Measurements from ENCODE around the gene C1QTNF12.

Gene C1QTNF12

DNA sequence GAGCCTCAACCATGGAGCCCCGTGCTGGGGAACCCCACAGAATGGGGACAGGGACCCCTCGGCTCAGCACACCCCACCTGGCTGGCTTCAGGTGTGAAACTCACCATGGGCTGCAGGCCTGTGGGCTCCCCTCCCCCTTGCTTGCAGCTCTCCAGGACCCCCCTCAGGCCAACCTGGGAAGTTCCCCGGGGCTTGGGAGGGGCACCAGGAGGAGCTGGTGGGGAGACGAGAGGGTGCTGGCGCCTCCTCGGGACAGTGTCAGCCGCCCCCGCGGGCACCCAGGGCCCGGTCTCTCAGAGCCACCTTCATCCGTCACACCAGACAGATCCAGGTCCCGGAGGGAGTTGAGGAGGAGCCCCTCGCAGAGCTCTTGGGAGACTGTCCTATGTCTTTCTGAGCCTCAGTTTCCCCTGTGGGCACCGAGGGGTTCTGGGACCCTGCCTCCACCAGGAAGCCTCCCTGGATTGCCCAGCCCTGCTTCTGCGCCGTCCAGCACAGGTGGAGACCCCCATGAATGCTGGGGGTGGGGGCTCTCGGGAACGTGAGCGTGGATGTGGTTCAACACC is 39.5 kb downstream of the C1QTNF12 start:
- no peak for FAIRE-seq
- DNase-seq (ENCODE audit: insufficient read length, low spot score): no peak
- TF ChIP-seq, protein P1, sequence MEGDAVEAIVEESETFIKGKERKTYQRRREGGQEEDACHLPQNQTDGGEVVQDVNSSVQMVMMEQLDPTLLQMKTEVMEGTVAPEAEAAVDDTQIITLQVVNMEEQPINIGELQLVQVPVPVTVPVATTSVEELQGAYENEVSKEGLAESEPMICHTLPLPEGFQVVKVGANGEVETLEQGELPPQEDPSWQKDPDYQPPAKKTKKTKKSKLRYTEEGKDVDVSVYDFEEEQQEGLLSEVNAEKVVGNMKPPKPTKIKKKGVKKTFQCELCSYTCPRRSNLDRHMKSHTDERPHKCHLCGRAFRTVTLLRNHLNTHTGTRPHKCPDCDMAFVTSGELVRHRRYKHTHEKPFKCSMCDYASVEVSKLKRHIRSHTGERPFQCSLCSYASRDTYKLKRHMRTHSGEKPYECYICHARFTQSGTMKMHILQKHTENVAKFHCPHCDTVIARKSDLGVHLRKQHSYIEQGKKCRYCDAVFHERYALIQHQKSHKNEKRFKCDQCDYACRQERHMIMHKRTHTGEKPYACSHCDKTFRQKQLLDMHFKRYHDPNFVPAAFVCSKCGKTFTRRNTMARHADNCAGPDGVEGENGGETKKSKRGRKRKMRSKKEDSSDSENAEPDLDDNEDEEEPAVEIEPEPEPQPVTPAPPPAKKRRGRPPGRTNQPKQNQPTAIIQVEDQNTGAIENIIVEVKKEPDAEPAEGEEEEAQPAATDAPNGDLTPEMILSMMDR (IDR thresholded peaks at IDR 0.05; ENCODE audit: insufficient read depth, missing control alignments): no peak

- TF ChIP-seq, protein P1 (IDR thresholded peaks at IDR 0.05; ENCODE audit: insufficient read depth, missing control alignments): no peak
- no peak for FAIRE-seq
- no peak for DNase-seq (ENCODE audit: insufficient read length, low spot score)
Observed at GRCh38 chr1:1206376-1206965, 40.1 kb downstream of the C1QTNF12 start, which contains the start of gene TNFRSF18. TSS of gene TNFRSF18 (minus strand) at chr1:1206592. CDS start at chr1:1206571, 21 bp downstream.

GRCh38 chr1:1205769-1206375 is 40.6 kb downstream of the C1QTNF12 start:
- FAIRE-seq: no peak
- TF ChIP-seq, protein P1 (IDR thresholded peaks at IDR 0.05; ENCODE audit: insufficient read depth, missing control alignments): no peak

DNA sequence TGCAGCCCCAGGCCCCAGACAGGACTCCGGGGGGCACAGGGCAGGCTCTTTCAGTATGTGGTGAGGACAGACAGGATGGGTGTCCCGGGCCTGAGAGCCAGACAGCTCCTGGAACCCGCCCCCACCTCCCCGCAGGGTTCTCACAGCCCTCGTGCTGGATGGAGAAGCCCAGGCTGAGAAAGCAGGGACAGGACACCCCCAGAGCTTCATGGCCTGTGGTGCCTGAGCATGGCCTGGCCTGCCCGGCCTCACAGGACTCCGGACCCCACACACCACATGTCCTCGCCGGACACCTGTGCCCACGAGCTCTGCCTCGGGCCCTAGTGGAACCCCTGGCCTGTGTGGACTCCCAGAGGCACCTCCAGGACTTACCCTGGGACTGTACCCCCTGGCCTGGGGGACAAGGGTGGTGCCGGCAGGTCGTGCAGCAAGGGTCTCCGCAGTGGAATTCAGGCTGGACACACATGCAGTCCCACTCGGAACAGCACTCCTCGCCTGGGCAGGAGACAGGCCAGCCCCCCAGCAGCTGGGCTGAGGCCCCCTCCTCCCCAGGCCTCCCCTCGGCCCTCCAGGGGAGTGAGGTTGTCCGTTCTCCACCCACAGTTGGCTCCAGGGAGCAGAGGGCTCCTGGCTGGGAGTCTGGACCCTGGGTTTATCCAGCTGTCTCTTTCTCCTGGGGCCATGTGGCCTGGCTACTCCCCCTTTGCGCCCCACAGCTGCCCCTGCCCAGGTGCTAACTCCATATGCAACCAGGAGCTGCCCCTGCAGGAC is 41.3 kb downstream of the C1QTNF12 start:
- DNase-seq (ENCODE audit: insufficient read length, low spot score) (no peak), FAIRE-seq (no peak)
- TF ChIP-seq, protein P1 (IDR thresholded peaks at IDR 0.05; ENCODE audit: insufficient read depth, missing control alignments): no peak

More at GRCh38 chr1:1205769-1206375, 40.6 kb downstream of the C1QTNF12 start:
- no peak for DNase-seq (ENCODE audit: insufficient read length, low spot score)

DNA sequence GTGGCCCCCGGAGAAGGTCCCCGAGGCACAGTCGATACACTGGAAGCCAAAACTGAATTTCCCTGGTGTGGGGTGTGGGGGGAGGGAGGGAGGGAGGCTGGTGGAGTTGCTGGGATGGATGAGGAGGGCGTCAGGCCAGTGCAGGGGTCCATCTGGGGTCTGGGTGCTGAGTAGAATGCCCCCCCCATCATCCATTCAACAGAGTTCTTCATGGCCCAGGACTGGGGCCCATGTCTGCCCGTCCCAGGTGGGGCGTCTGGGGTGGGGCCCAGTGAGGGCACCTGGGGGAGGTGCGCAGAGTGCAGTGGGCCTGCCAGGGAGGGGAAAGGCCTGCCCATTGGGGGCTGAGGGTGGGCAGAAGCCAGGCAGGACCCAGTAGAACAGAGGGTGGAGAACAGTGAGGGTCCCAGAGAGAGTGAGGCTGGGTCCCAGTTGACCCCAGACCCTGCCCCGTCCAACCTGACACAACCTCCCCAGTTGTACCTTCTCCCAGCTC is 42.0 kb downstream of the C1QTNF12 start:
- FAIRE-seq (no peak), DNase-seq (ENCODE audit: insufficient read length, low spot score) (no peak)
- TF ChIP-seq, protein P1 (IDR thresholded peaks at IDR 0.05; ENCODE audit: insufficient read depth, missing control alignments): no peak

DNA sequence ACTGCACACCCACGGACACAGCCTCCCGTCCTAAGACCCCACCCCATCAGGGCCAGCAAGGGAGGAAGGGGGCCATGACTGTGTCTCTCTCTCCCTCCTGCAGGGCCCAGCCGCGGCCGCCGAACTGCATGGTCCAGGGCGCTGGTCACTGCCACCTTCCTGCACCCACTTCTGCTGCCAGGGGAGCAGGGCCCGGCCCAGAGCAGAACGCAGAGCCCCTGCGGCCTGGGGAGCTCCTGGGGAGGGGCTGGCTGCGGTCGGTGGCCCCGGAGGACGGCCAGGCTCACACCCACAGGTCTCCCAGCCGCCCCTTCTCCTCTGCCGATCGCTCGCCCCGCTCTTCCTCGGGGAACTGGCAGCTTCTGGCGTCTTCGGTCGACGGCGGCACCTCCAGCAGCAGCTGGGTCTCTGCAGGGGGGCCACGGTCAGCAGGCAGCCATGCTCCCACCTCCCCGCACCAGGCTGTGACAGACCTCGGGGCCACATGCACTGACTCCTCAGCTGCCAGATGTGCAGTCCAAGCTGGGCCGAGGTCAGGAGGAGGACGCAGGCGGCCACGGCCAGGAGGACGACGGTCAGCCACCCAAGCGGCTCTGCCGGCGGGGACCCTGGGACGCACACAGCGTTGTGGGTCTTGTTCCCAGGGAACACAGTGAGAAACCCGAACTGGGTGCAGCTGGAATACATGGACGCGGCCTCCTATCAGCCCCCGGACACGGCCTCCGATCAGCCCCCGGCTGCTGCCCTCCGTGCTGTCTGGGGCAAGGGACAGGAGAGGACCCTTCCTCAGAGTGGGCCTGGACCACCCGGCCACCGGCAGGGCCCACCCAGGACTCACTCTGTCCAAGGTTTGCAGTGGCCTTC is 42.7 kb downstream of the C1QTNF12 start:
- TF ChIP-seq, protein P1 (IDR thresholded peaks at IDR 0.05; ENCODE audit: insufficient read depth, missing control alignments): no peak
- DNase-seq (ENCODE audit: insufficient read length, low spot score) (no peak), FAIRE-seq (no peak)
